H1 (cell line): ENCODE data around the gene INAVA. TPM values are rescaled to one million over a fixed set of nuclear protein-coding genes. Genes with fewer than 3 reads are reported as not detected.

Source experiments
- ATF3 ChIP-seq: IDR thresholded peaks from 2 replicates; pipeline ENCODE4 v1.6.1; 2011; ENCODE audit warnings: low read depth, mild to moderate bottlenecking, low read length; ENCODE audit not compliant: insufficient read depth
- BCL11A ChIP-seq, 2 experiments: IDR thresholded peaks; one replicate each; pipeline ENCODE4 v1.6.1; 2011; ENCODE audit warnings: low read depth in 2 of 2, low read length in 2 of 2, mild to moderate bottlenecking in 2 of 2
- KDM4A ChIP-seq: IDR thresholded peaks from one replicate; pipeline ENCODE4 v1.7.1; 2012; ENCODE audit warnings: low read depth, mild to moderate bottlenecking, moderate library complexity, low read length, inconsistent platforms; ENCODE audit not compliant: severe bottlenecking
- polyA plus RNA-seq, 7 experiments: library from polyadenylated mRNA; depleted of rRNA in 3 of 7; stranded (reverse) in 5 of 7; unstranded in 2 of 7; fragments of >200 nt in 5 of 7; fragments of 200-250 nt in 2 of 7; gene quantifications; 1 replicate in 5 of 7; 2 replicates in 1 of 7; 4 replicates in 1 of 7; pipeline versions ENCODE4 v1.2.1 to v1.2.3, GENCODE V29; 2011 to 2013; ENCODE audit warnings: missing spikeins in 2 of 7, mixed read lengths in 2 of 7
- total RNA-seq: library from RNA; stranded (reverse); fragmentation: NEBNext Ultra II Directional; extraction: Animal tissue kit (Norgen Biotek cat#: 25700); gene quantifications from 2 replicates; pipeline ENCODE4 v1.2.1, GENCODE V29; 2021

Gene INAVA
- total and polyA plus RNA-seq, 2 of the 8 experiments (the other 6 are each of a cell fraction or from before 2014, with no cell fraction given): 46.8 to 49.3 TPM

GRCh38 chr1:200903793-200904192, 9.1 kb downstream of the INAVA start (continued):
- TF ChIP-seq BCL11A (IDR thresholded peaks at IDR 0.05; ENCODE audit: low read depth in 2 of 2, low read length in 2 of 2) (no peak), ATF3 (no peak), KDM4A (no peak)
